Activated B cell treated with CpG ODN at 0.5 μM for 24 hours (primary cell): ENCODE measurements around the gene YBX2. TPM values are rescaled to one million over a fixed set of nuclear protein-coding genes. Genes with fewer than 3 reads are reported as not detected.
"Not testable (repeated sequence)": the region's sequence is repeated elsewhere in the genome, so short reads cannot be mapped to it uniquely, and the experiment has no call there.

ENCODE experiments used
- ATAC-seq: fragments of 200-7000 bp; cut with Tn5 transposase; one replicate; pipeline ENCODE4 v1.10.0; 2021; ENCODE audit warnings: low read depth, mild to moderate bottlenecking, moderate library complexity
- CTCF ChIA-PET: fragments of 350-600 bp; sonication (Branson Sonifier 250); formaldehyde crosslinking; loops from one replicate; lab custom pipeline; 2021; ENCODE audit warnings: antibody characterized with exemption; lab: Charles Lee
- POLR2A ChIA-PET: fragments of 350-600 bp; sonication (Branson Sonifier 250); formaldehyde crosslinking; loops from one replicate; lab custom pipeline; 2021; ENCODE audit warnings: antibody characterized with exemption; lab: Charles Lee
- DNase-seq: peaks from one replicate; pipeline ENCODE4 v3.0.0; 2022
- H3K27ac Mint-ChIP-seq: one replicate; pipeline ENCODE4 v1.8.0; 2020; ENCODE audit warnings: mixed read lengths
- H3K27me3 Mint-ChIP-seq: one replicate; pipeline ENCODE4 v1.8.0; 2021; ENCODE audit warnings: mixed read lengths
- H3K36me3 Mint-ChIP-seq: one replicate; pipeline ENCODE4 v1.8.0; 2021; ENCODE audit warnings: low read depth, mixed read lengths
- H3K4me1 Mint-ChIP-seq: one replicate; pipeline ENCODE4 v1.8.0; 2021; ENCODE audit warnings: mixed read lengths
- H3K4me3 Mint-ChIP-seq: one replicate; pipeline ENCODE4 v1.8.0; 2020; ENCODE audit warnings: mild to moderate bottlenecking, mixed read lengths
- H3K9me3 Mint-ChIP-seq: one replicate; pipeline ENCODE4 v1.8.0; 2020; ENCODE audit warnings: mixed read lengths
- intact Hi-C: fragments of 100-400 bp; cut with micrococcal nuclease; formaldehyde crosslinking; loops from one replicate; pipeline ENCODE4 v1.15.1; 2024
- total RNA-seq: library from RNA; stranded (reverse); gene quantifications from 2 replicates; pipeline ENCODE4 v1.2.3, GENCODE V29; 2022
- TF ChIP-seq, protein P1 (sequence below): fragments of 200-600 bp; IDR thresholded peaks from one replicate; pipeline ENCODE4 v1.8.0; 2022; ENCODE audit warnings: antibody characterized with exemption, mild to moderate bottlenecking

Gene YBX2
- total RNA-seq, 1 donor from 2014 or later = 0.16 TPM

DNA sequence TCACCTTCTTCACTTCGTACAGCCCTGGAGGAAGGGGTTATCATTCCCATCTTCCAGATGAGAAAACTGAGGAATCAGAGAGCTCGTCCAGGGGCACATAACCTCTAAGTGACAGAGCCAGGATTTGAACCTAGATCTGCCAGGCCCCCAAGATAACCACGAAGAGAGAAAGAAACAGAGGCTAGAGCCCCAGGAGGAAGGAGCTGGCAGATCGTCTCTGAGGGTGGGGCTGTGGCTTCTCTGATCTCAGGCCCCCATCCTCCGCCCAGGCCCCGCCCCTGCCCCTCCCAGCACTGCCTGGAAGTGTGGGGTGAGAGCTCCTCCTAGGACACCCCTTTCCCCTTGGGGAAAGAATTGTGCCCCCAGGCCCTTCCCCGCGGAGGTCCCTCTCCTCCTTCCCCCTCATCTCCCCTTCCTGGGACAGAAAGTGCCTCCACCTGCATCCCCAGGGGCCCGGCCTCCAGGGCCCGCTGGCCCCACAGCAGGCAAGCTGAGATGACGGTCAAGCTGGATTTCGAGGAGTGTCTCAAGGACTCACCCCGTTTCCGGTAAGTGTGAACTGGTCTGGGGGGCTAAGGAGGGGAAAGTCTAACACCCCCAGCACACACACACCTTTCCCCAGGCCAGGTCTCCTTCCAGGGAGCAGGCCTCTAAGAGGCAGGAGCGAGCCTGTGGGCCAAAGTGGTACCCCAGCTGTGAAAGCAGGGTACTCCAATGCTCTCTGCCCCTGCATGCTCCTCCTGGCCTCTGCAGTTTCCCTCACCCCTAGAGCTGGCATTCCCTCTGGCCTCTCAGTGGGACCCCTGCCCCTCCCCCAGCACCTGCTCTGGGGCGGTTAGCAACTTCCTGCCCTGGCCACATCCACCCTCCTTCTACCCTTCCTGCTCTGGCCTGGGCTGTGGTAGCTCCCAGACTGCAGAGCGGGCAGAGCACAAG lies 42.1 kb upstream of the YBX2 start, which contains the start of gene ACAP1:
TSS of gene ACAP1 (plus strand) at position 290 of the 936 bp plus-strand sequence. CDS start at position 496, 206 bp downstream.
- H3K9me3 Mint-ChIP-seq = no peaks in the 10 kb centered on the region
- ChIA-PET POLR2A (interaction anchor here (0.6 to 3.4 kb wide), 35 partner anchors 9 to 837 kb away, joined by 3 to 48 read pairs (median 5); partner anchors contain the start of genes ACADVL, CD68, DLG4 and DVL2), CTCF (interaction anchor here (0.7 to 3.8 kb wide), 15 partner anchors 9 to 291 kb away, joined by 3 to 21 read pairs (median 5); partner anchors contain the start of gene SLC2A4)
- peaks cover 26% of the 10 kb centered on the region for H3K36me3 Mint-ChIP-seq
- H3K27me3 Mint-ChIP-seq = no peaks in the 10 kb centered on the region
- H3K4me3 Mint-ChIP-seq = peak within 1 kb of the TSS; percentile 85
- intact Hi-C loops = loop anchor here (1.0 kb wide), 2 partner anchors 7 to 14 kb away; partner anchors contain the start of gene NEURL4
- ATAC-seq (peak; percentile 96), DNase-seq (peak; percentile 67)
- H3K4me1 Mint-ChIP-seq = peaks cover 49% of the 10 kb centered on the region
- peak within 1 kb of the TSS; percentile 98 for H3K27ac Mint-ChIP-seq
- TF ChIP-seq, protein P1, sequence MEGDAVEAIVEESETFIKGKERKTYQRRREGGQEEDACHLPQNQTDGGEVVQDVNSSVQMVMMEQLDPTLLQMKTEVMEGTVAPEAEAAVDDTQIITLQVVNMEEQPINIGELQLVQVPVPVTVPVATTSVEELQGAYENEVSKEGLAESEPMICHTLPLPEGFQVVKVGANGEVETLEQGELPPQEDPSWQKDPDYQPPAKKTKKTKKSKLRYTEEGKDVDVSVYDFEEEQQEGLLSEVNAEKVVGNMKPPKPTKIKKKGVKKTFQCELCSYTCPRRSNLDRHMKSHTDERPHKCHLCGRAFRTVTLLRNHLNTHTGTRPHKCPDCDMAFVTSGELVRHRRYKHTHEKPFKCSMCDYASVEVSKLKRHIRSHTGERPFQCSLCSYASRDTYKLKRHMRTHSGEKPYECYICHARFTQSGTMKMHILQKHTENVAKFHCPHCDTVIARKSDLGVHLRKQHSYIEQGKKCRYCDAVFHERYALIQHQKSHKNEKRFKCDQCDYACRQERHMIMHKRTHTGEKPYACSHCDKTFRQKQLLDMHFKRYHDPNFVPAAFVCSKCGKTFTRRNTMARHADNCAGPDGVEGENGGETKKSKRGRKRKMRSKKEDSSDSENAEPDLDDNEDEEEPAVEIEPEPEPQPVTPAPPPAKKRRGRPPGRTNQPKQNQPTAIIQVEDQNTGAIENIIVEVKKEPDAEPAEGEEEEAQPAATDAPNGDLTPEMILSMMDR = no peak

DNA sequence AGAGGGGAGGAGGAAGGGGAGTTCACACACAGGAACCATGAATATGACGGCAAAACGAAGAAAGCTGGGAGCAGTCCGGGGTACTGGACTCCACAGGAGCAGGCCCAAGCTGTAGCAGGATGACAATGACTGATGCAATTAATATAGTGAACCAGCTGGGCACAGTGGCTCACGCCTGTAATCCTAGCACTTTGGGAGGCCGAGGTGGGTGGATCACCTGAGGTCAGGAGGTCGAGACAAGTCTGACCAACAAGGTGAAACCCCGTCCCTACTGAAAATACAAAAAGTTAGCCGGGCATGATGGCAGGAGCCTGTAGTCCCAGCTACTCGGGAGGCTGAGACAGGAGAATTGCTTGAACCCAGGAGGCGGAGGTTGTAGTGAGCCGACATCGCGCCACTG lies 41.3 kb upstream of the YBX2 start:
- POLR2A ChIA-PET = interaction anchor here (0.6 to 3.4 kb wide), 33 partner anchors 10 to 837 kb away, joined by 3 to 48 read pairs (median 5); partner anchors contain the start of genes CD68, DVL2, FXR2 and GABARAP
- DNase-seq, H3K27me3 Mint-ChIP-seq, ATAC-seq, H3K9me3 Mint-ChIP-seq: not testable (repeated sequence)
- CTCF ChIA-PET = interaction anchor here (0.8 to 3.7 kb wide), 10 partner anchors 10 to 290 kb away, joined by 3 to 21 read pairs (median 6); partner anchors contain the start of gene SLC2A4
- Mint-ChIP-seq H3K4me3 (peak overlapping the region; percentile 85), H3K36me3 (peaks cover 21% of the 10 kb centered on the region), H3K4me1 (peaks cover 53% of the 10 kb centered on the region), H3K27ac (peak overlapping the region; percentile 98)
- intact Hi-C loops = loop anchor here (1.0 kb wide), 1 partner anchor 15 kb away; no protein-coding TSS in a partner anchor

DNA sequence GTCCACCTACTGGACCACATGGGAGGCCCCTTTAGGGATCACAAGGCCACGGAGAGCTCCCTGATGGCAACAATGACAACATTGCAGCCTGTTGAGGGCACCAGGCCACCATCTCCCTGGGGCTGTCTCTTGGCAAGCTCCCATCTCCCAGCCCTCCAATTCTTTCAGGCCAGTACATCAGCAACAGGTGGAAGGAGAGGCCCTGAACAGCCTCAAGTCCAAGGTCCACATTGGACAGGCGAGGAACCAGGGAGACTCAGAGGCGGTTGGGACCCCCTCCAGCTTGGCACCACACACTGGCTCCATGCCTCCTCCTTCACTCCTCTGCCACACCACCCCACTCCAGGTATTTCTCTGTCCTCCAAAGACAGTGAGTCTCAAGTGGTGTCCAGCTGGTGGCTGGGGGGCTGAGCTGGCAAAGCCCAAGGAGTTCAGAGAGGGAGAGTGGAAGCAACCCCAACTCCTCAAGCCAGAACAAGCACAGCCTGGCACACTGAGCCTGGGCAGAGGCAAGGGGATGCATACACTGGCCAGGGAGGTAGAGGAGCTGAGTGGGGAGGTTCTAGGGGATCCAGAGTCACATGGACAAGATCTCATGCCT lies 40.6 kb upstream of the YBX2 start:
- ATAC-seq (no peak), DNase-seq (no peak)
- H3K27me3 Mint-ChIP-seq = no peaks in the 10 kb centered on the region
- TF ChIP-seq, protein P1 = no peak
- POLR2A ChIA-PET = interaction anchor here (0.8 to 3.4 kb wide), 6 partner anchors 21 to 149 kb away, joined by 3 to 35 read pairs (median 4); partner anchors contain the start of genes GPS2 and POLR2A
- peak overlapping the region; percentile 85 for H3K4me3 Mint-ChIP-seq
- intact Hi-C loops = no loop called here
- H3K4me1 Mint-ChIP-seq = peaks cover 58% of the 10 kb centered on the region
- H3K27ac Mint-ChIP-seq = peak overlapping the region; percentile 98
- CTCF ChIA-PET = interaction anchor here (1.4 to 3.7 kb wide), 5 partner anchors 10 to 179 kb away, joined by 3 to 21 read pairs (median 14); no protein-coding TSS in a partner anchor
- H3K36me3 Mint-ChIP-seq = peaks cover 18% of the 10 kb centered on the region
- no peaks in the 10 kb centered on the region for H3K9me3 Mint-ChIP-seq

DNA sequence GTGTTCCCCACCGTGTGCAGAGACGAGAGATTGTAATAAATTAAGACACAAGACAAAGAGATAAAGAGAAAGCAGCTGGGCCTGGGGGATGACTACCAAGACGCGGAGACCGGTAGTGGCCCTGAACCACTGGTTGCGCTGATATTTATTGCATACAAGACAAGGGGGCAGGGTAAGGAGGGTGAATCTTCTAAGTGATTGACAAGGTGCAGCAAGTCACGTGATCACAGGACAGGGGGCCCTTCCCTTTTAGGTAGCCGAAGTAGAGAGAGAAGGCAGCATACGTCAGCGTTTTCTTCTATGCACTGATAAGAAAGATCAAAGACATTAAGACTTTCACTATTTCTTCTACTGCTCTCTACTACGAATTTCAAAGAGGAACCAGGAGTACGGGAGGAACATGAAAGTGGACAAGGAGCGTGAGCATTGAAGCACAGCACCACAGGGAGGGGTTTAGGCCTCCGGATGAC lies 38.2 kb upstream of the YBX2 start:
- H3K9me3 Mint-ChIP-seq, DNase-seq, ATAC-seq, intact Hi-C loops, CTCF ChIA-PET, H3K27me3 Mint-ChIP-seq: not testable (repeated sequence)
- POLR2A ChIA-PET = interaction anchor here (0.7 to 1.0 kb wide), 2 partner anchors 18 to 241 kb away, joined by 3 read pairs; no protein-coding TSS in a partner anchor
- H3K4me1 Mint-ChIP-seq = peaks cover 65% of the 10 kb centered on the region
- H3K36me3 Mint-ChIP-seq = peaks cover 16% of the 10 kb centered on the region
- peak overlapping the region; percentile 78 for H3K27ac Mint-ChIP-seq
- peak overlapping the region; percentile 16 for H3K4me3 Mint-ChIP-seq

DNA sequence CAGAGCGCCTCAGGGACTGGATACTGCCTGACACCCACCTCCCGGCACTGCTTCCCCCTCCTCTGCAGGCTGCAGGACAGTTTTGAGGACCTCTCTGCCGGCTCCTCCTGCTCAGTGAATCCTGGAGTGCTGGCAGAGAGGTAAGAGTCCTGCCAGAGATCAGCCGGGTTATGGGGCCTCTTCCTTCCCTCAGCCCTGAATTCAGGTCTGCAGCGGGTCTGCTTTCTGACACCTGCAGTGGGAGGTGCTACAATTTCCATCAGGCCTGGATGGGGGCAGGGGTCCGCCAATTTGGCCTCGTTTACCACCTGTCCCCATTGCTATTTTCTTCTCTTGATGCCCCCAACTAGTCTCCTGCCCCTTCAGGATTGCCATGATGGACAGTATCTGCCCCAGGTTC lies 37.7 kb upstream of the YBX2 start:
- no peak for DNase-seq
- Mint-ChIP-seq H3K4me3 (peak overlapping the region; percentile 16), H3K36me3 (peaks cover 14% of the 10 kb centered on the region), H3K27ac (peak overlapping the region; percentile 78), H3K9me3 (no peaks in the 10 kb centered on the region), H3K4me1 (peaks cover 60% of the 10 kb centered on the region), H3K27me3 (no peaks in the 10 kb centered on the region)
- intact Hi-C loops = no loop called here
- ChIA-PET POLR2A (interaction anchor here (0.7 to 1.0 kb wide), 2 partner anchors 19 to 242 kb away, joined by 3 read pairs; no protein-coding TSS in a partner anchor), CTCF (no interaction called here)
- TF ChIP-seq, protein P1 = no peak
- ATAC-seq = no peak
